ENCODE measurements around the gene FAHD2A.
"Not testable (repeated sequence)": the region's sequence is repeated elsewhere in the genome, so short reads cannot be mapped to it uniquely, and the experiment has no call there.

Gene FAHD2A

GRCh38 chr2:95435872-95436209 is 33.3 kb downstream of the FAHD2A start:
- not testable (repeated sequence) for DNase-seq

- DNase-seq: not testable (repeated sequence)
Observed at GRCh38 chr2:95442474-95443099, 40.1 kb downstream of the FAHD2A start.

- DNase-seq: not testable (repeated sequence)
Observed at GRCh38 chr2:95445317-95445716, 42.8 kb downstream of the FAHD2A start.

- DNase-seq: not testable (repeated sequence)
Observed at GRCh38 chr2:95463292-95463691, 60.8 kb downstream of the FAHD2A start.
